Measurements from ENCODE around the gene MCU.

DNA sequence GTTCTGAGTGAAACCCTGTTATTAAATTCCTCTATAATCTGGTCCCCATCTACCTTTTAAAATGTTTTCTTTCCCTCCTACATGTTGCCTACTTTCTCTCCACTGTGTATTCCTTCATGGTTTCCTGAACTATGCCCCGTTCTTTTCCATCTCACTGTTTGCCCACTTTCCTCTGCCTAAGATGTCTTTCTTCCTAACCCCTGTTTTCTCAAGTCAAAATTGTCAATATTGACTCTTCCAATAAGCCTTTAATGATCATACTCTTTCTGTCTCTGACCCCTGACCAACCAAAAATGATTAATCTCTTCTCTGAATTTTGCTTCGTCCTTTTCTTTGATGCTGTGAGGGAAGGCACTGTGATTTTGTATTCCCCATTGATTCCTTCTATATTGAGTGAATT, 171.0 kb downstream of the MCU start:
- TF ChIP-seq CTCF (conservative IDR thresholded peaks at IDR 0.05 in 1 of 2, IDR thresholded peaks at IDR 0.05 in 1 of 2; ENCODE audit: low read depth in 1 of 2, low read length in 2 of 2) (no peak), EZH2 (IDR thresholded peaks at IDR 0.05; ENCODE audit: low read length, missing control alignments) (no peak)

Data from fibroblast of lung (primary cell).